T-cell (primary cell): ENCODE results near the gene SPATA12. TPM values are rescaled to one million over a fixed set of nuclear protein-coding genes. Genes with fewer than 3 reads are reported as not detected.

Source experiments
- ATAC-seq, 4 experiments: fragments of 200-7000 bp in 3 of 4; fragments of 150-1000 bp in 1 of 4; cut with Tn5 transposase; replicated peaks in 1 of 4; 1 replicate in 3 of 4; 2 replicates in 1 of 4; pipeline ENCODE4 v1.10.0; 2021; ENCODE audit warnings: moderate library complexity in 3 of 4, mild to moderate bottlenecking in 2 of 4, moderate number of reproducible peaks in 1 of 4
- CTCF ChIA-PET, 2 donors: fragments of 300-600 bp; sonication (Branson Sonifier 250); formaldehyde crosslinking; loops; one replicate each; lab custom pipeline; 2022; ENCODE audit warnings: antibody characterized with exemption in 2 of 2; lab: Charles Lee
- POLR2A ChIA-PET, 2 donors: fragments of 300-600 bp; sonication (Branson Sonifier 250); formaldehyde crosslinking; loops; one replicate each; lab custom pipeline; 2022; ENCODE audit warnings: antibody characterized with exemption in 2 of 2; lab: Charles Lee
- DNase-seq, 35 experiments: peaks; one replicate each; pipeline versions ENCODE4 v3.0.0 to v3.0.0-alpha.2; 2013 to 2023
- H3K27ac ChIP-seq: one replicate; pipeline ENCODE4 v1.5.1; 2013; ENCODE audit warnings: low read length
- H3K27me3 ChIP-seq, 2 experiments: replicated peaks in 1 of 2; 1 replicate in 1 of 2; 2 replicates in 1 of 2; pipeline versions ENCODE4 v1.6.1 to v1.7.0; 2013; ENCODE audit warnings: low read length in 1 of 2, mixed read lengths in 1 of 2; ENCODE audit not compliant: control insufficient read depth in 2 of 2, insufficient read depth in 2 of 2; ENCODE audit errors: extremely low read depth in 1 of 2
- H3K36me3 ChIP-seq, 2 donors: 1 replicate in 1 of 2; 2 replicates in 1 of 2; pipeline versions ENCODE4 v1.6.1 to v1.7.0; 2013; ENCODE audit warnings: low read length in 1 of 2; ENCODE audit not compliant: control insufficient read depth in 2 of 2, insufficient read depth in 1 of 2; ENCODE audit errors: extremely low read depth in 1 of 2
- H3K4me1 ChIP-seq, 2 experiments: 1 replicate in 1 of 2; 2 replicates in 1 of 2; pipeline versions ENCODE4 v1.6.1 to v1.7.0; 2013; ENCODE audit warnings: low read length in 2 of 2, mixed read lengths in 1 of 2; ENCODE audit not compliant: insufficient read depth in 2 of 2, control insufficient read depth in 1 of 2; ENCODE audit errors: extremely low read depth in 1 of 2
- H3K4me3 ChIP-seq, 2 donors: 1 replicate in 1 of 2; 2 replicates in 1 of 2; pipeline versions ENCODE4 v1.5.1 to v1.7.0; 2013; ENCODE audit warnings: mild to moderate bottlenecking in 2 of 2, low read length in 1 of 2, moderate library complexity in 1 of 2; ENCODE audit not compliant: control insufficient read depth in 1 of 2; ENCODE audit errors: extremely low read depth in 1 of 2
- H3K9me3 ChIP-seq: 2 replicates; pipeline ENCODE4 v1.7.0; 2013
- H3K27ac Mint-ChIP-seq, 2 donors: one replicate each; pipeline ENCODE4 v1.8.0; 2020 to 2021; ENCODE audit warnings: mild to moderate bottlenecking in 2 of 2, mixed read lengths in 2 of 2
- H3K27me3 Mint-ChIP-seq, 2 donors: one replicate each; pipeline ENCODE4 v1.8.0; 2021 to 2022; ENCODE audit warnings: mixed read lengths in 2 of 2
- H3K36me3 Mint-ChIP-seq: one replicate; pipeline ENCODE4 v1.8.0; 2021; ENCODE audit warnings: mixed read lengths
- H3K4me1 Mint-ChIP-seq, 3 donors: one replicate each; pipeline ENCODE4 v1.8.0; 2020 to 2022; ENCODE audit warnings: mixed read lengths in 3 of 3, mild to moderate bottlenecking in 1 of 3
- H3K4me3 Mint-ChIP-seq, 3 donors: one replicate each; pipeline ENCODE4 v1.8.0; 2020 to 2022; ENCODE audit warnings: mild to moderate bottlenecking in 3 of 3, mixed read lengths in 3 of 3, moderate library complexity in 3 of 3
- H3K9me3 Mint-ChIP-seq, 3 donors: one replicate each; pipeline ENCODE4 v1.8.0; 2020 to 2022; ENCODE audit warnings: mixed read lengths in 3 of 3
- WGBS: methylation state at CpG from one replicate; pipeline ENCODE4 v1.1.5; 2013; ENCODE audit warnings: missing lambda C conversion rate; ENCODE audit not compliant: insufficient coverage; 5-methylcytosine and 5-hydroxymethylcytosine counted together
- total RNA-seq, 35 experiments: library from RNA in 6 of 35; stranded (reverse) in 6 of 35; fragments of 120-200 nt in 1 of 35; gene quantifications; one replicate each; pipeline versions ENCODE4 v1.2.1 to v1.2.4 and lab custom pipeline; 2013 to 2026

SPATA12 gene
- total RNA-seq, 5 donors from 2014 or later (not counting 1 experiment from before 2014, with no cell fraction given): not detected

DNA sequence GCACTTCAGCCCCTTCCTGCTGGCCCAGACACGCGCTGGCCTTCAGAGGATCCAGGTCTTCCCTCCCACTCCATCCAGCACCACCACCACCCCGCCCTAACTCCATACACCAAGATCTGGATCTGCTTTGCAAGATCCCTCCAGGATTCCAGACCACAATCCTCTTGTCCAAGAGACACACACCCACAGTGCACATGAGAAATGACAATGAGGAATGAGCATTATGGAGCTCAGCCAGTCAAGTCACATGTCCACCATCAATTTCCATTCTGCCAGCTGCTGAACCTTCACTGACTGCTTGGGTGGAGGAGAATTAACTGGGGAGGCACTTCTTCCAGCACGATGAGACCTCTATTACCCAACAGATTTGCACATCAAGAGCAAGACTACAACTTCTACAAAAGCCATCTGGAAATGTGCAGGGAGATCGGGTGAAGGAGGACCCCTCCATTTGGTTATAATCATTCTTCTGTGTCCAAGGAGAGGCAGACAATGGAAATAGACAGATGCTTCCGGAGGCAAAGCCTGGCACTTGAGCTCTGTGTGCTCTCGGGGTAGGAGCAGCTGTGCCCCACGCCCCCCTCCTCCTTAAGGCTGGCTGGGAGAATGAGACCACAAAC lies 12.3 kb upstream of the SPATA12 start:
- H3K4me3 ChIP-seq: no peak overlapping the region
- Mint-ChIP-seq H3K27ac (no peak overlapping the region), H3K4me3 (no peak overlapping the region), H3K27me3 (peaks cover 8 to 15% of the 10 kb centered on the region in 2 donors), H3K4me1 (no peaks in the 10 kb centered on the region), H3K9me3 (no peaks in the 10 kb centered on the region), H3K36me3 (no peaks in the 10 kb centered on the region)
- H3K4me1 ChIP-seq: no peaks in the 10 kb centered on the region
- DNase-seq (no peak), ATAC-seq (no peak)
- WGBS: 80% methylated on average over 4 of the region's 8 CpGs
- H3K27ac ChIP-seq: no peak overlapping the region
- H3K27me3 ChIP-seq: peaks cover 0 to 16% of the 10 kb centered on the region in 2 experiments
- CTCF ChIA-PET: interaction anchor here in 1 of 2 donors (0.6 kb wide), 1 partner anchor 247 kb away, joined by 3 read pairs; the partner anchor contains the start of gene ARHGEF3
- H3K9me3 ChIP-seq: no peaks in the 10 kb centered on the region
- POLR2A ChIA-PET: no interaction called here
- H3K36me3 ChIP-seq: no peaks in the 10 kb centered on the region

DNA sequence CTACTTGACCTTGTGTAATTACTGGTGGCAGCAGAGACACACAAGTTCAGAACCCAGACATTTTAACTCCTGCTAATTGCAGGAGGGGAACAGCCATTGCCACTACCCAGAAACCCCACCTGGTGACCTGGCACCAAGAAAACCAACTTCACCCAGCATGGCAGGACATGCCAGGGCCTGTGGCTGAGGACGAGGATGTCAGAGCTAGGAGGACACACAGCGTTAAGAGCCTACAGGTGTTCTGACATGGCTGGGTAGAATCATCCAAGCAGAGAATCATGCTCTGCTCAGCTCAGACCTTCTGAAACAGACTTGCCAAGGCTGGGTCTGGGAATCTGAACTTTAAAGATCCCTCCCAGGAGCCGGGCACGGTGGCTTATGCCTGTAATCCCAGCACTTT lies 11.7 kb upstream of the SPATA12 start:
- Mint-ChIP-seq H3K9me3 (no peaks in the 10 kb centered on the region), H3K36me3 (no peaks in the 10 kb centered on the region), H3K27ac (no peak overlapping the region), H3K4me3 (no peak overlapping the region), H3K27me3 (peaks cover 12 to 15% of the 10 kb centered on the region in 2 donors), H3K4me1 (no peaks in the 10 kb centered on the region)
- Histone ChIP-seq H3K4me3 (no peak overlapping the region), H3K9me3 (no peaks in the 10 kb centered on the region), H3K36me3 (no peaks in the 10 kb centered on the region), H3K4me1 (no peaks in the 10 kb centered on the region), H3K27me3 (peaks cover 0 to 16% of the 10 kb centered on the region in 2 experiments), H3K27ac (no peak overlapping the region)
- CTCF ChIA-PET: no interaction called here
- no peak for DNase-seq
- no peak for ATAC-seq
- POLR2A ChIA-PET: interaction anchor here in 1 of 2 donors (0.6 kb wide), 1 partner anchor 21 kb away, joined by 6 read pairs; no protein-coding TSS in a partner anchor
- WGBS: 48% methylated on average over 4 of the region's 4 CpGs

DNA sequence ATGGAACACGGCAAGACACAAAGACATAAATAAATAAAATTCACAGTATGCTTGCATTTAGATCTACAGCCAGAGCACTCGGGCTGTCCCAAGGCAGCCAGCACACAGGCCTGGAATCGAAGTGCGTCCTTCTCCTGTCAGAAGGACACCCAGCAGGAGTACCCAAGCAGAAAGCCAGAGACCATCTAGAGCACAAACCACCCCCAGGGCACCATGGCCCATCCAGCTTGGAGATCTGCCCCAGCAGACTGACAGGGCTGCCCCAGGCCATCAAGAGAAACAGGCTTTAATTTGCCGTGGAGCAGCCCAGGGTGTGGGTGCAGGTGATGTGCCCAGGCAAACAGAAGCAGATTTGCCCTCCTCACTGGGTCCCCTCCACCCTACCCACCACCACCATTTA lies 7.8 kb upstream of the SPATA12 start:
- WGBS: 96% methylated on average over 4 of the region's 5 CpGs
- no peaks in the 10 kb centered on the region for H3K36me3 ChIP-seq
- no peak overlapping the region for H3K4me3 ChIP-seq
- POLR2A ChIA-PET: no interaction called here
- no peaks in the 10 kb centered on the region for H3K9me3 ChIP-seq
- Mint-ChIP-seq H3K9me3 (no peaks in the 10 kb centered on the region), H3K4me3 (no peak overlapping the region), H3K4me1 (no peaks in the 10 kb centered on the region), H3K27me3 (peaks cover 21% of the 10 kb centered on the region in 2 donors), H3K27ac (no peak overlapping the region), H3K36me3 (no peaks in the 10 kb centered on the region)
- no peak for ATAC-seq
- H3K27me3 ChIP-seq: peaks cover 0 to 21% of the 10 kb centered on the region in 2 experiments
- H3K4me1 ChIP-seq: no peaks in the 10 kb centered on the region
- CTCF ChIA-PET: no interaction called here
- DNase-seq: no peak
- no peak overlapping the region for H3K27ac ChIP-seq

DNA sequence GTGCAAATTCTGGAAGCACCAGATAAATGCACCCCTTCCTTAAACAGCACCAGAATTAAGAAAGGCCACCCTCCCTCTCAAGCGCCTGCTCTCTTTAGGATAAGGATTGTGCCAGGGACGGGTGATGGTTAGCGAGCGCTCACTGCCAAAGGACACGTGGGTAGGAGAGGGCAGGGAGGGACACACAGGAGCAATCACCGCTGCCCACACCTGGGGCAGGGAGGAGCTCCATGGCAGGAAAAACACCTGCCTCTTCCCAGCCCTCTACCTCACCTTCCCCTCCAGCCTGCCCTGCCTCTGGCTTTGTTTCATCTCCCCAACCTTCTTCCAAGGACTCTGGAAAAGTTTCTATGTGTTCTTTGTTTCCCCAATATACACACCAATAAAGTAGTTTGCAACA lies 7.3 kb upstream of the SPATA12 start:
- no peaks in the 10 kb centered on the region for H3K9me3 ChIP-seq
- no peak overlapping the region for H3K4me3 Mint-ChIP-seq
- H3K27me3 Mint-ChIP-seq: peaks cover 17 to 20% of the 10 kb centered on the region in 2 donors
- no peak overlapping the region for H3K27ac ChIP-seq
- no peaks in the 10 kb centered on the region for H3K36me3 Mint-ChIP-seq
- no CpG with 5 or more reads among the region's 6 CpGs for WGBS
- H3K4me1 ChIP-seq: no peaks in the 10 kb centered on the region
- POLR2A ChIA-PET: no interaction called here
- H3K9me3 Mint-ChIP-seq: no peaks in the 10 kb centered on the region
- CTCF ChIA-PET: no interaction called here
- no peak overlapping the region for H3K4me3 ChIP-seq
- no peak overlapping the region for H3K27ac Mint-ChIP-seq
- DNase-seq (no peak), ATAC-seq (no peak)
- H3K4me1 Mint-ChIP-seq: no peaks in the 10 kb centered on the region
- peaks cover 0 to 21% of the 10 kb centered on the region in 2 experiments for H3K27me3 ChIP-seq
- no peaks in the 10 kb centered on the region for H3K36me3 ChIP-seq

DNA sequence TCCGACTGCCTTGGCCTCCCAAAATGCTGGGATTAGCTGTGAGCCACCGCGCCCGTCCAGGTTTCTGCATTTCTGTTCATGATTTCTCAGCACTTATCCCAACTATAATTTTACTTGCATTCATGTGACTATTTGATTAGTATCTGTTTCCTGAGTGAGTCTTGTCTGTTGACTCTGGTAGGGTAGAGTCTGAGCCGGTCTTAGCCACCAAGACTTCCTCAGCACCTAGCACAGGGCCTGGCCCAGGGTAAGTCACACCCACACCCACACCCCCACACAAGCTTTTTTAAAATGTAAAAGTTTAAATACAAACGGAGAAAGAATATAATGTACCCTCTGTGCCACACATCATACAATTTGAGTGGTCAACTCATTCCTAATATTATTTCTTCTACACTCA lies 3.1 kb upstream of the SPATA12 start:
- ATAC-seq (no peak), DNase-seq (no peak)
- H3K27ac ChIP-seq: no peak overlapping the region
- H3K36me3 Mint-ChIP-seq: no peaks in the 10 kb centered on the region
- H3K27me3 ChIP-seq: peaks cover 0 to 19% of the 10 kb centered on the region in 2 experiments
- WGBS: no CpG with 5 or more reads among the region's 6 CpGs
- H3K4me3 ChIP-seq: no peak overlapping the region
- no peak overlapping the region for H3K4me3 Mint-ChIP-seq
- H3K27ac Mint-ChIP-seq: no peak overlapping the region
- ChIA-PET CTCF (no interaction called here), POLR2A (no interaction called here)
- H3K4me1 ChIP-seq: no peaks in the 10 kb centered on the region
- no peaks in the 10 kb centered on the region for H3K9me3 ChIP-seq
- H3K9me3 Mint-ChIP-seq: no peaks in the 10 kb centered on the region
- H3K4me1 Mint-ChIP-seq: no peaks in the 10 kb centered on the region
- H3K36me3 ChIP-seq: no peaks in the 10 kb centered on the region
- H3K27me3 Mint-ChIP-seq: peaks cover 13 to 16% of the 10 kb centered on the region in 2 donors

DNA sequence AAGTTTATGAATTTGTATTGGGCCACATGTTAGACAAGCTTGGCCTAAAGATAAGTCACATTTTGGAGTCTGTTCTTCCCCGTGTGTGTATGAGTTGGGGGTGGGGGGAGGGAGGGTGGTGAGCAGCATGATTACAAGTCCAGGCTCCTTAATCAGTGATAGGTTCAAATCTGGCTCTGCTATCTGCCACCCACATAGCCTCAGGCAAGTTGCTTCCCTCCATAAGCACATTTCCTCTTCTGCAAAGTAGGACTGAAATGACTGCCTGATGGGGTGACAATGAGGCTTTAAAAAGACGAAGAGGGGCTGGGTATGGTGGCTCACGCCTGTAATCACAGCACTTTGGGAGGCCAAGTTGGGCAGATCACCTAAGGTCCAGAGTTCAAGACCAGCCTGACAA lies 1.1 kb upstream of the SPATA12 start:
- DNase-seq (no peak), ATAC-seq (no peak)
- Mint-ChIP-seq H3K36me3 (no peaks in the 10 kb centered on the region), H3K4me3 (no peak overlapping the region), H3K4me1 (no peaks in the 10 kb centered on the region), H3K27ac (no peak overlapping the region), H3K9me3 (no peaks in the 10 kb centered on the region), H3K27me3 (peaks cover 8 to 13% of the 10 kb centered on the region in 2 donors)
- Histone ChIP-seq H3K9me3 (no peaks in the 10 kb centered on the region), H3K27me3 (peaks cover 0 to 16% of the 10 kb centered on the region in 2 experiments), H3K4me1 (no peaks in the 10 kb centered on the region), H3K4me3 (no peak overlapping the region), H3K27ac (no peak overlapping the region), H3K36me3 (no peaks in the 10 kb centered on the region)
- ChIA-PET POLR2A (no interaction called here), CTCF (interaction anchor here (0.5 to 0.6 kb wide), 2 partner anchors 352 to 396 kb away, joined by 3 read pairs; no protein-coding TSS in a partner anchor)
- 67% methylated on average over 2 of the region's 3 CpGs for WGBS
